HG03039 (cell line): ENCODE data around the gene BAIAP2L1.
"Not testable (repeated sequence)": the region's sequence is repeated elsewhere in the genome, so short reads cannot be mapped to it uniquely, and the experiment has no call there.

Experiments used
- ATAC-seq: cut with Tn5 transposase; IDR thresholded peaks from one replicate; pipeline ENCODE4 v1.9.1; 2021; ENCODE audit warnings: mild to moderate bottlenecking, moderate library complexity; ENCODE audit not compliant: unreplicated experiment

BAIAP2L1 gene

GRCh38 chr7:98400542-98401340, at the start of gene BAIAP2L1:
Gene BAIAP2L1, minus strand, starts transcription at chr7:98401090. Its CDS starts 238 bp downstream, at chr7:98400852.
- ATAC-seq, result peak; percentile 87

GRCh38 chr7:98448766-98449165, 47.9 kb upstream of the BAIAP2L1 start:
- no peak for ATAC-seq

- ATAC-seq, result not testable (repeated sequence)
Measured at GRCh38 chr7:98440992-98441391, 40.1 kb upstream of the BAIAP2L1 start.

GRCh38 chr7:98439484-98439883, 38.6 kb upstream of the BAIAP2L1 start:
- ATAC-seq, result no peak

GRCh38 chr7:98434087-98434486, 33.2 kb upstream of the BAIAP2L1 start:
- no peak for ATAC-seq

GRCh38 chr7:98429799-98430198, 28.9 kb upstream of the BAIAP2L1 start:
- ATAC-seq, result no peak

- no peak for ATAC-seq
Measured at GRCh38 chr7:98423043-98423442, 22.2 kb upstream of the BAIAP2L1 start.

- ATAC-seq, result no peak
Measured at GRCh38 chr7:98420966-98421612, 20.2 kb upstream of the BAIAP2L1 start.

- not testable (repeated sequence) for ATAC-seq
Measured at GRCh38 chr7:98419988-98420387, 19.1 kb upstream of the BAIAP2L1 start.

GRCh38 chr7:98419316-98419691, 18.4 kb upstream of the BAIAP2L1 start:
- not testable (repeated sequence) for ATAC-seq

GRCh38 chr7:98418636-98419315, 17.9 kb upstream of the BAIAP2L1 start:
- no peak for ATAC-seq

- ATAC-seq, result no peak
Measured at GRCh38 chr7:98418271-98418635, 17.4 kb upstream of the BAIAP2L1 start.

GRCh38 chr7:98417604-98418270, 16.8 kb upstream of the BAIAP2L1 start:
- not testable (repeated sequence) for ATAC-seq

GRCh38 chr7:98414205-98414900, 13.5 kb upstream of the BAIAP2L1 start:
- no peak for ATAC-seq

GRCh38 chr7:98413655-98414054, 12.8 kb upstream of the BAIAP2L1 start:
- ATAC-seq, result not testable (repeated sequence)

- no peak for ATAC-seq
Measured at GRCh38 chr7:98409843-98410242, 9.0 kb upstream of the BAIAP2L1 start.

GRCh38 chr7:98408146-98408545, 7.3 kb upstream of the BAIAP2L1 start:
- ATAC-seq, result not testable (repeated sequence)

- ATAC-seq, result no peak
Measured at GRCh38 chr7:98406827-98407226, 5.9 kb upstream of the BAIAP2L1 start.

GRCh38 chr7:98404840-98405239, 4.0 kb upstream of the BAIAP2L1 start:
- ATAC-seq, result no peak

- no peak for ATAC-seq
Measured at GRCh38 chr7:98399890-98400541, 874 bp downstream of the BAIAP2L1 start.
